Right lobe of liver (tissue), 4 donors: ENCODE measurements around the gene PDYN.

ENCODE experiments used
- CTCF ChIP-seq, 4 donors: fragments of 200-600 bp in 3 of 4; fragments of 450-650 bp in 1 of 4; IDR thresholded peaks; one replicate each; pipeline versions ENCODE4 v1.5.1 to v1.8.0; 2016 to 2022; ENCODE audit warnings: antibody characterized with exemption in 4 of 4, mild to moderate bottlenecking in 2 of 4
- POLR2A ChIP-seq: fragments of 450-650 bp; IDR thresholded peaks from one replicate; pipeline ENCODE4 v1.6.1; 2017; ENCODE audit warnings: antibody characterized with exemption, mild to moderate bottlenecking
- donor health status: DM: no; HTN: no; CAD: no.
- donor health status: DM: no; HTN: no; CAD: no.
- donor health status: DM: no; HTN: yes; CAD: no.

- TF ChIP-seq CTCF (IDR thresholded peaks at IDR 0.05) = no peak
- TF ChIP-seq POLR2A = no peak
Observed at GRCh38 chr20:1928782-1929181, 65.1 kb downstream of the PDYN start.
